ENCODE data around the gene HSBP1L1.
A peak's percentile ranks its signal among the peaks of the same experiment; 100 is the strongest.

The HSBP1L1 gene

DNA sequence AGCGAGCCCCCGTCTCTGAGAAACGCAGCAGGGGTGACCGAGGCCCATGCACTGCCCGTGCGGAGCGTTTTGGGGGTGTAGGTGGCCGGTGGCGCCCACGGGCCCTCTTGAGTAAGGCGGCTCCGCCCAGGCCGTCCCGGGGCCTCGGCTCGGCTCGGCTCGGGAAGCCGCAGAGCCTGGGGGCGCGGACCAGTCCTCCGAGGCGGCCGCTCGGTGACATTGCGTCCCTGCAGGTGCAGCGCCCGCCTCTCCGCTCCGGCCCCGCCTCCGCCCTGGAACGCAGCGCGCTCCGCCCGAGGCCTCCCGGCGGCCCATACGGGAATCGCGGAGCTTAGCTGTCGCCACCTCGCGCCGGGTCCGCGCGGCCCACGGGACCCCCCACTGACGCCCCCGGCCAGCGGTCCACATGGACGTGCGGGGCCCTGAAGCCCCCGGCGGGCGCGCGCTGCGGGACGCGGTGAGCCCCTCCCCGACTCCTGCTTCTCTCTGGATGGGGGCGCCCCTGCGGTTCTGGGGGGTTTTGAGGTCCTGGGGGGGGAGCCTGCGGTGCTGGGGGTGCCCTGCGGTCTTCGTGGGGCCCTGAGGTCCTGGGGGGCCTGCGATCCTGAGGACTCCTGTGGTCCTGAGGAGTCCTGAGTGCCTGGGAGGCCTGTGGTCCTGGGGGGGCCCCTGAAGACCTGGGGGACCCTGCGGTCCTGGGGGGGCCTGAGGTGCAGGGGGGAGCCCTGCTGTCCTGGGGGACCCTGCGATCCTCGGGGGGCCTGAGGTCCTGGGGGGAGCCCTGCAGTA is at the start of gene HSBP1L1:
TSS of gene HSBP1L1 (plus strand) at position 314 of the 789 bp plus-strand sequence. CDS start at position 407, 93 bp downstream.
- peak; percentile 35 for DNase-seq

GRCh38 chr18:79915161-79916127 is 49.0 kb upstream of the HSBP1L1 start:
- no peak for DNase-seq

DNA sequence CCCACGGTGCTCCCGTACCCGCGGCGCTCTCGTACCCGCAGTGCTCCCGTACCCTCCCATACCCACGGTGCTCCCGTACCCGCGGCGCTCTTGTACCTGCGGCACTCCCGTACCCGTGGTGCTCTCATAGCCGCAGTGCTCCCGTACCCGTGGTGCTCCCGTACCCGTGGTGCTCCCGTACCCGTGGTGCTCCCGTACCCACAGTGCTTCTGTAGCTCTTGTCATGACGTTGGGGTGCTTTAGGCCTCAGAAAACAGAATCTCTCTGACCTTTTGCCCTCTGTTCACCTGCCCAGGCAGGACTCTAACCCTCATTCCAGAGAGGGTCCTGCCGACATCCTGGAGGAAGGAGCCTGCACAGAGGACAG is 48.3 kb upstream of the HSBP1L1 start:
- no peak for DNase-seq

DNA sequence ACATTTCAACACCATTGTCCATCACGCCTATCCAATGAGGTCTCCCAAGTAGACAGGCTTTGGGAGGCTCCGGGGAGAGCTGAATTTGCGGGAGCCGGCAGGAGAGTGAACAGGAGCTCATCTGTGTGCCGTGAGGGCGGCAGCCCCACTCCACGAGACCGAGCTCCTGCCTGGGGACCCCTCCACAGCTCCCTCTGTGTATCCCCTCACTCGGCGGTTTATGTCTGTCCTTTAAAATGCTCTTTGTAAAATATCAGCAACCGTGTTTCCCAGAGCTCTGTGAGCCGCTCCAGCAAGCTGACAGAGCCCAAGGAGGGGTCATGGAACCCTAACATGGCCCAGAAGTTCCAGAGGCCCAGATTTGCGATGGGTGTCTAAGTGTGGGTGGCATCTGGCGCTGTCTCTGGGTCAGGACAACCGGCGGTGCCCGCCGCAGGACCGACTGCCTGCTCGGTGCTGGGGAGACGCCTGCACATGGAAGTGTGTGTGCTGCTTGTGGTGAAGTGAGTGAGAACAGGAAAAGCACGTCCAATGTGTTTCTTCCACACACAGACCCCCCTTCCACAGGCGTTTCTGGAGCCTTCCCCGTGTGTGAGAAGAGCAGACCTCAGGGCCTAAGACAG is 47.8 kb upstream of the HSBP1L1 start:
- DNase-seq = no peak

- DNase-seq = no peak
These were observed 47.1 kb upstream of the HSBP1L1 start for GRCh38 chr18:79917169-79917852.

DNA sequence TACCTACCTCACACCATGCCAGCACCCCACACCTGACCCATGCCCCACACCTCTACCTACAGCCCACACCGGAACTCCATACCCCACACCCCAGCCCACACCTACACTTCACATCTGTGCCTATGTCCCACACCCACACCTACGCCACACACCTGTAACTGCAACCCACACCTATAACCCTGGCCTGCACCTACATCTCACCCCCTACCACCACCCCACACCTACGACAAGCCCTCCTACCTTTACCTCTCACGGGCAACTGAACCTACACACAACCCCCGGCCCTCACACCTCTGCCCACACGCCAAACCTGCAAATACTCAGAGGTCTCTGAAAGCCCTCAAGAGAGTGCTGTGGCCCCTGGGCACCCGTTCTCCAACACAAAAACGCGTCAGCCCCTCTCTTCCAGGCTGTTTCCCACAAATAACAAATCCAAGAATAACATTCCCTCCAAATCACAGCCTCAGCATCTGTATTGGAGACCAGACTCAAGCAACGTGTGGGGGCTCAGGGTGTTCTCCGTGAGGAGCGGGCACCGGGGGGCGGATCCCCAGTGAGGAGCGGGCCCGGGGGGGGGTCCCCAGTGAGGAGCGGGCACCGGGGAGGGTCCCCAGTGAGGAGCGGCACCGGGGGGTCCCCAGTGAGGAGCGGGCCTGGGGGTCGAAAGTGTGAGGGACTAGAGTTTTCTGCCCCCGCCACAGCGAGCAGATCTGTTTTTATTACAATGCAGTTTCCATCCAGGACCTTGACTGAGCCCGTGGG is 46.4 kb upstream of the HSBP1L1 start:
- no peak for DNase-seq

DNA sequence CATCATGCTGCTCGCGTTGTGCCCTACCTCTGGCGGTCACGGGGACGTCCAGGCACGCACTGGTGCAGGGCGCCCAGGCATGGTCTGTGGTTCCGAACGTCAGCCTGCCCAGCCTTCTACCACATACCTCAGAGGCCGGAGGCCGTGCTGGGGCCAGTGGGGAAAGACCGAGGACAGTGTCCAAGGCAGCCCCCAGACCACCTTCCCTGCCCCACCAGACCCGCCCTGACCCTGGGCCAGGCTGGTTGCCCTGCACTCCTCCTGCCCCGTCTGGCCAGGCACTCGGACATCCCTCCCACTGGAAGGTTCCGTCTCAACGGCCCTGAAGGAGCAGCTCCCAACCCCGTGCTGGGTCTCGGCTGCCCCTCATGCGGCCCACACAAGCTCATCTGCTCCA is 45.8 kb upstream of the HSBP1L1 start:
- DNase-seq = no peak

DNA sequence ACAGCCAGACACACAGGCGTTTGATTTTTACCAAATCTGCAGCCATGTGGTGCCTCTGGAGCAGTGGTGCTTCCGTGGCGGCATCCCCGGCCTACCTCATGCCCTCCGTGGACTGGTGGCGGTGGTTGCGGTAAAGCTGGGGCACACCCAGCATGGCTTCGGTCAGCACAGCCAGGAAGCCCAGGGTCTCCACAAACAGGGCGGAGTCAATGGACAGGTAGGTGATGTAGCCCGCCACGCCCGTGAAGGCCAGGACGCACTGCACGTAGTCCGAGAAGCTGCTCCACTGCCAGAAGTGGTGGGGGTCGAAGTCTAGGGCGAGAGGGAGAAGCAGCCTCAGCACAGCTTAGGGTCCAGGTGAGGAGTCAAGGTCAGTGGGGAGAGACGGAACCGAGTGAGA is 45.4 kb upstream of the HSBP1L1 start:
- no peak for DNase-seq

DNA sequence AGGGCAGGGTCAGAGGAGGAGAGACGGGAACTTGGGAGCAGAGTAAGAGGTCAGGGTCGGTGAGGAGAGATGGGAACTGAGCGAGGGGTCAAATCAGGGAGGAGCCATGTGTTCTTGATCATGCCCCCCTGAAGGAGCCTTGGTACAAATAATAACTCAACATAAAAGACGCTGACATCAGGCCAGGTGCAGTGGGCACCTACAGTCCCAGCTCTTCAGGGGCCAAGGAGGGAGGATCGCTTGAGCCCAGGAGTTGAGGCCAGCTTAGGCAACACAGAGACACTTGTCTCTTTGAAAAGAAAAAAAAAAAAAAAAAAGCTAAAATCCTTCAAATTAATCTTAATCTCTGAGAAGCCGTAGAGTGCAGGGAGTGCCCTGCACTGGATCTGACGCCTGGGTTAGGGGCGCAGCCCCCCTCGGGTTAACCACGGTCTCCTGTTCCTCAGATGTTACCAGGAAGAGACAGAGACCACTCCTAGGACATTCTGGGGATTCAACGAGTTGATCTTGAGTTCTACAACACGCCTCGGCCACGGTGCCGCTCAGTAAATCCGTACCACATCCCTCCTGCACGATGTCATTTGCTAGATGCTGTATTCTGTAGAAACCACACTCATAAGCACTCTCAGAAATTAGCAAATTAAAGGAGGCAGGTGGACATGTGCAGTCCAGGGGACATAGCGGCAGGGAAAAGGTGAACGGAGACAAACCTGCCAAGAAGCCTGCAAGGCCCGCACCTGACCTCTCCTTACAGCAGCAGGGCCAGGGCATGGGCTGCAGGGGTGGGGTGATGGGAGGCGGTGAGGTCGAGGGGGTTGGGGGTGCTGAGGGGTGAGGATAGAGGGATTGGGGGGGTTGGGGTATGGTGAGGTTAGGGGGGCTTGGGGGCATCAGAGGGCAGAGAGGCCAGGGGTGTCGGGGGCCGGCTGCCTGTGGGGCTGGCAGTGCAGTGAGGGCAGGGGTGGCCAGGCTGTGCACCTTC is 42.2 kb upstream of the HSBP1L1 start:
- DNase-seq = no peak

- DNase-seq = no peak
These were observed 41.5 kb upstream of the HSBP1L1 start for GRCh38 chr18:79922971-79923411.

DNA sequence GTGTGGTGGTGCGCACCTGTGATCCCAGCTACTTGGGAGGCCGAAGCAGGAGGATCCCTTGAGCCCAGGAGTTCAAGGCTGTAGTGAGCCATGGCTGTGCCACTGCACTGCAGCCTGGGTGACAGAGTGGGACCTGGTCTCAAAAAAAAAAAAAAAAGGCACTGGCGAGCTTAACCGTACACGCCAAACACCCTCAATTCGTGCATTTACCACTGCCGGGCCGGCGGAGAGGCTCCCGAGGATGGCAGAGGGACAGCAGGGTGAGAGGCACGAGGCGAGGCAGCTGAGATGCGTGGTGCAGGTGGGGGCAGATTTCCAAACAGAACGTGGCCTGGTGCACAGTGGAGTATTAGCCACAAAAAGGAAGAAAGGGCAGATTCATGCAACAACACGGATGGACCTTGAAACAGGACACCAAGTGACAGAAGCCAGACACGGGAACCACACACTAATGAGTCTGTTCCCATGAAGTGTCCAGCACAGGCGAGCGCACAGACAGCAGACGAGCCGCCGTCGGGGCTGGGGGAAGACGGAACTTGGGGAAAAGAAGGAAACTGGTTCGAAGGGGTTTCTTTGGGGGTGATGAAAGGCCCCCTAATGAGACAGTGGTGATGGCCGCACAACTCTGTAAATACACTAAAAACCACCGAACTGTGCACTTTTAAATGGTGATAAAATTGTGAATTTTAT is 40.4 kb upstream of the HSBP1L1 start:
- no peak for DNase-seq

DNA sequence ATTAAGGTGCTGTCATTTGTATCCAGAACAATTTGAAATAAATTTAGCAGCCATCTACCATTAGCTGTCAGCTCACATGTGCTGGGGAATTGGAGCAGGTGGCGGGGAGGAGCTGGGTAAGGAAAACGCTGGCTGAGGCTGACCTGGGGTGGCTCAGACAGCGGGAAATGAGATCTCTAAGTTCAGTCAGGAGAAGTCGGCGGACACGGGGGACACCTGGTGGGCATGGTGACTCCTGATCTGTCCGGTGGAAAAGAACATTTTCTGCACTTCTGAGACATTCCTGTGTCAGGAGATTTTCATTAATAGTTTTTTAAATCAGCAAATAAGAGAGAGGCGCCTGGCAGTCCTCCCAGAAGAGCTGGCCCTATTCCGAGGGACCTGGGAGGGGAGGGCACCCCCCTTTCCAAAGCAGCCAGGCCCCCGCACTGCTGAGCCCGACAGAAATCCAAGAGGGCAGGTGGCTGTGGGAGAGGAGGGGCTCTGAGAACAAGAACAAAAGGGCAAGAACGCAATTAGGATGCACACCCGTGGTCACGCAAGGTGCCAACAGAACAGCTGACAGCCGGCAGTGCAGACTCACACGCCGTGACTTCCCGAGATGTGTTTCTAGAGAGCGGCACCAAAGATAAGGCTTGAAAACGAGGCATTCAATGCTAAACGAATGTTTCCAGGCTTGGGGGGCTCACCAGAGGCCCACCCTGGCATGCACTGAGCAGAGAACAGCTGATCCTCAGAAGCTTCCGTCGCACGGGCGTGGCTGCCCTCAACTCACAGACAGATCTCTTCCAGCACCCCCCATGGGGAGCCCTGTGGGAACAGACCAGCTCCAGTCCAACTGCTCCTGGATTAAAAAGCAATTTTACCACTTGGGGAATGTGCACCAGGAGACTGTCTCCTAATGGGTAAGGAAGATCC is 39.4 kb upstream of the HSBP1L1 start:
- no peak for DNase-seq

DNA sequence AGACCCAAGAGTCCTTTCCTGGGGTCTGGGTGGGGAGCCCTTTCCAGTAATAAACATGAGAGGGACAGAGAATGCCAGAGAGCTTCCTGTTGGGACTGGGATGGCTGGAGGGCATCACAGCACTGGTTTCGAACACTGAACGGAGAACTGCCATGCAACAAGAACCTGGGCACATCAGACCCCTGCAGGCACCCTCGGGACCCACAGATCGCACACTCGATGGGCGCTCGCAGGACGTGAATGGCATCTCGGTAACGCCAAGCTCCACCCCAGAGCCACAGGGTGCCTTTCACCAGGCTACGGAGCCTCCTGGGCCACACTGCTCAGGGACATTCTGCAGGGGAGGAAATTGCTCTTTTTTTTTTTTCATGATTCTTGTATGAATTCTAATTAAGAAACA is 38.1 kb upstream of the HSBP1L1 start:
- no peak for DNase-seq

GRCh38 chr18:79926715-79927606 is 37.5 kb upstream of the HSBP1L1 start:
- no peak for DNase-seq

GRCh38 chr18:79927607-79928562 is 36.6 kb upstream of the HSBP1L1 start:
- DNase-seq = no peak

- no peak for DNase-seq
These were observed 35.9 kb upstream of the HSBP1L1 start for GRCh38 chr18:79928563-79928960.

All from HCEC 1CT (cell line).